Measurements from ENCODE around the gene LRIT2.

GRCh38 chr10:84233940-84234339 is 8.6 kb upstream of the LRIT2 start:
- TF ChIP-seq EZH2 (IDR thresholded peaks at IDR 0.05; ENCODE audit: borderline replicate concordance, low read depth, low read length, poor library complexity, severe bottlenecking) (no peak), CTCF (conservative IDR thresholded peaks at IDR 0.05; ENCODE audit: low read depth, low read length) (no peak)
